DMS53 (cell line): ENCODE results near the gene S1PR5.
"Not testable (repeated sequence)": the region's sequence is repeated elsewhere in the genome, so short reads cannot be mapped to it uniquely, and the experiment has no call there.

Source experiments
- DNase-seq: peaks from one replicate; lab custom pipeline; 2025; lab: John Stamatoyannopoulos, UW

Gene S1PR5

GRCh38 chr19:10544753-10545251, 27.6 kb upstream of the S1PR5 start:
- DNase-seq, result no peak

- peak; percentile 56 for DNase-seq
These were observed 27.1 kb upstream of the S1PR5 start for GRCh38 chr19:10544242-10544752.

GRCh38 chr19:10543420-10544241, 26.4 kb upstream of the S1PR5 start, which contains the start of gene ATG4D:
Gene ATG4D (plus strand): TSS chr19:10543904. CDS start chr19:10544091, 187 bp downstream.
- peak; percentile 96 for DNase-seq

- peak; percentile 84 for DNase-seq
These were observed 25.8 kb upstream of the S1PR5 start for GRCh38 chr19:10543059-10543419.

GRCh38 chr19:10539016-10539415, 21.8 kb upstream of the S1PR5 start:
- not testable (repeated sequence) for DNase-seq

- no peak for DNase-seq
These were observed 21.1 kb upstream of the S1PR5 start for GRCh38 chr19:10538204-10538983.

GRCh38 chr19:10537668-10538067, 20.4 kb upstream of the S1PR5 start:
- DNase-seq, result no peak

- DNase-seq, result no peak
These were observed 18.4 kb upstream of the S1PR5 start for GRCh38 chr19:10535613-10536012.

GRCh38 chr19:10533646-10534386, 16.6 kb upstream of the S1PR5 start:
- no peak for DNase-seq

- DNase-seq, result no peak
These were observed 15.2 kb upstream of the S1PR5 start for GRCh38 chr19:10532457-10532856.

- DNase-seq, result not testable (repeated sequence)
These were observed 9.6 kb upstream of the S1PR5 start for GRCh38 chr19:10526887-10527286.

- no peak for DNase-seq
These were observed 8.4 kb upstream of the S1PR5 start for GRCh38 chr19:10525636-10526035.

- no peak for DNase-seq
These were observed 5.9 kb upstream of the S1PR5 start for GRCh38 chr19:10523135-10523636.

- DNase-seq, result no peak
These were observed 4.4 kb upstream of the S1PR5 start for GRCh38 chr19:10521461-10522171.

- peak; percentile 39 for DNase-seq
These were observed 3.5 kb upstream of the S1PR5 start for GRCh38 chr19:10520652-10521318.

GRCh38 chr19:10519421-10519820, 2.2 kb upstream of the S1PR5 start:
- DNase-seq, result no peak

GRCh38 chr19:10518444-10519361, 1.5 kb upstream of the S1PR5 start:
- DNase-seq, result no peak

- peak; percentile 57 for DNase-seq
These were observed 655 bp upstream of the S1PR5 start for GRCh38 chr19:10517760-10518443.
